Heart left ventricle (tissue), 16 donors: ENCODE data around the gene CEP192. TPM values are rescaled to one million over a fixed set of nuclear protein-coding genes. Genes with fewer than 3 reads are reported as not detected.
A peak's percentile ranks its signal among the peaks of the same experiment; 100 is the strongest.

ENCODE experiments used
- ATAC-seq, 4 donors: fragments of 200-7000 bp; cut with Tn5 transposase; one replicate each; pipeline ENCODE4 v1.9.1; 2020 to 2022; ENCODE audit warnings: moderate library complexity in 4 of 4, mild to moderate bottlenecking in 3 of 4, moderate number of reproducible peaks in 1 of 4
- DNase-seq, 5 donors: peaks; one replicate each; pipeline ENCODE4 v3.0.0-alpha.2; 2020
- H3K27ac ChIP-seq, 12 donors: fragments of 200-600 bp; sonication (generic) in 4 of 12; one replicate each; pipeline versions ENCODE4 v1.5.0 to v1.8.0; 2016 to 2022; ENCODE audit warnings: mild to moderate bottlenecking in 2 of 12
- H3K27me3 ChIP-seq, 9 donors: fragments of 200-600 bp; sonication (generic) in 2 of 9; one replicate each; pipeline versions ENCODE4 v1.5.1 to v1.8.0; 2016 to 2022; ENCODE audit warnings: mild to moderate bottlenecking in 3 of 9
- H3K36me3 ChIP-seq, 9 donors: fragments of 200-600 bp; sonication (generic) in 2 of 9; one replicate each; pipeline versions ENCODE4 v1.5.0 to v1.8.0; 2018 to 2022; ENCODE audit warnings: mild to moderate bottlenecking in 2 of 9
- H3K4me1 ChIP-seq, 12 donors: fragments of 200-600 bp; sonication (generic) in 4 of 12; one replicate each; pipeline versions ENCODE4 v1.5.0 to v1.8.0; 2016 to 2022; ENCODE audit warnings: mild to moderate bottlenecking in 3 of 12
- H3K4me3 ChIP-seq, 12 donors: fragments of 200-600 bp; sonication (generic) in 4 of 12; one replicate each; pipeline versions ENCODE4 v1.5.0 to v1.8.0; 2017 to 2022; ENCODE audit warnings: mild to moderate bottlenecking in 9 of 12, moderate library complexity in 4 of 12
- H3K9me3 ChIP-seq, 12 donors: fragments of 200-600 bp; sonication (generic) in 4 of 12; one replicate each; pipeline versions ENCODE4 v1.5.0 to v1.8.0; 2016 to 2022; ENCODE audit warnings: mild to moderate bottlenecking in 1 of 12
- POLR2A ChIP-seq, 2 donors: fragments of 450-650 bp; IDR thresholded peaks; one replicate each; pipeline ENCODE4 v1.6.1; 2017; ENCODE audit warnings: antibody characterized with exemption in 2 of 2, mild to moderate bottlenecking in 2 of 2, moderate library complexity in 2 of 2
- WGBS, 4 donors: extraction: QIAGEN DNeasy Blood & Tissue Kit in 2 of 4; methylation state at CpG; one replicate each; pipeline versions ENCODE4 v1.1.5 to v1.1.7; 2013 to 2018; 5-methylcytosine and 5-hydroxymethylcytosine counted together
- intact Hi-C, 10 donors: fragments of 100-400 bp; cut with DNase I; formaldehyde crosslinking; loops; one replicate each; pipeline versions ENCODE4 v1.11.1 to v1.14.2; 2022
- polyA plus RNA-seq, 2 donors: library from polyadenylated mRNA; stranded (reverse); fragments of 200-250 nt; gene quantifications; one replicate each; pipeline ENCODE4 v1.2.3, GENCODE V29; 2013
- total RNA-seq, 9 donors: library from RNA; depleted of rRNA in 2 of 9; stranded (reverse); fragments of >200 nt in 2 of 9; fragmentation: NEBNext Ultra II Directional in 3 of 9; extraction: Animal tissue kit (Norgen Biotek cat#: 25700) in 3 of 9; gene quantifications; one replicate each; pipeline versions ENCODE4 v1.1.0 to v1.2.4, GENCODE V29; 2016 to 2023
- TF ChIP-seq, protein P1 (sequence below), 12 donors: fragments of 200-600 bp; sonication (generic) in 4 of 12; IDR thresholded peaks; one replicate each; pipeline versions ENCODE4 v1.5.0 to v1.8.0; 2018 to 2022; ENCODE audit warnings: antibody characterized with exemption in 12 of 12, mild to moderate bottlenecking in 5 of 12
- donor health status: ischemic (EF 13 %, LVEDD 7.1; RV severe dilation, severe dysfunction).
- donor health status: healthy with polysubstance abuse.
- donor health status: DM: no; HTN: yes; CAD: no.
- donor health status: DM: no; HTN: no; CAD: no.
- donor health status: ischemic (EF 25% LVEDD 6.9; RV normal size, moderate dysfunction).
- donor health status: ischemic (EF 25% LVEDD 5.7; RV mildly dilated, moderate dysfunction).
- donor health status: healthy.
- donor health status: DM: yes; HTN: yes; CAD: no.
- donor health status: ischemic (EF 35%, LVEDD 5.7; RV mildly dilated, moderate dysfunction).
- donor health status: nonischemic (EF 11% LVEDD 7.7; RV severe dilation, severe dysfunction).
- donor health status: DM: yes; HTN: yes; CAD: no.
- donor health status: PGD.
- donor health status: ischemic (EF 29% LVEDD 5.4; RV normal size, mild dysfunction).
- donor health status: nonischemic (EF 23%, LVEDD 6.1; RV moderate dilation, normal function).

CEP192 gene
- total and polyA plus RNA-seq, 11 donors: 5.5 to 36.3 (median 24.1) TPM

DNA sequence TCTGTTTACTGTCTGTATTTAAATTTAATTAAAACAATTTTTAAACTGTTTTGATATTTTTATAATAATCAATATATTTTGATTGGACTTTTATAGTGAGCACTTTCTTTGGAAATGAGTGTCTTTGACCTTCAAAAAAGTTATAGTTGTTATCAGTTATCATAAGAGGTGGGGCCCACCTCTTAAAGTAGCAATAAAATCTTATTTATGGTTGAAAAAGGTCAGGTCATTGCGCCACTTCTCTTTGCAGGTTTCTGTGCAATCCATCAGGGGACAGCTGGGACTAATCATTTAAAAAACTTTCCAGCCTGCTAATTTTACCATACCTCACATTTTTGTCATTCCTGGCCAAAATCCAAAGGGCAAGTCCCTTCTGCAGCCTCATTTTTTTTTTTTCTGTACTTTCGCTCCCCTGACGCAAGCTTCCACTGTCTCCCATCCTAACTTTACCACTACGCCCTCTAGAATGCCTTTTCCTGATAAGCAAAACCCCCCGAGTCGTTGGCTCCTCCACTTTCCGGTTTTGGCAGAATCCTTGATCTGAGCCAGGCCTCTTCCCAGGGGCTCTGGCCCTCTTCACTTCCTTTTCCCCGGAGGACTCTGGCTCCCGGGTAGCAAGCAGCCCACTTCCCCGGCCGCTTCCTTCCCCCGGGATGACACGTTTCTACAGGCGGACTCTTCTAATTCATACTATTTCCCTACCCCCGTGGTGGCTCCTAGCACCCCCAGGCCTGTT, 44.4 kb upstream of the CEP192 start:
- WGBS, 4 donors: 3 to 4% (median 4%) methylated on average over 15 of the region's 15 CpGs
- H3K9me3 ChIP-seq: no peaks in the 10 kb centered on the region
- ATAC-seq: peak in 3 of 4 donors; percentile 1 to 24 (median 2)
- no peaks in the 10 kb centered on the region for H3K27me3 ChIP-seq
- intact Hi-C loops: loop anchor here in 6 of 10 donors (2.0 to 10.0 kb wide), 6 partner anchors 46 to 622 kb away; partner anchors contain the start of genes PTPN2 (in 5 of the 6), AFG3L2 (in 3 of the 6) and CEP192 (in 1 of the 6)
- peak overlapping the region; percentile 44 to 93 (median 73) for H3K4me3 ChIP-seq
- H3K36me3 ChIP-seq: no peaks in the 10 kb centered on the region
- H3K27ac ChIP-seq: peak overlapping the region; percentile 72 to 99 (median 96)
- peak; percentile 52 to 78 (median 75) for DNase-seq
- TF ChIP-seq POLR2A (IDR thresholded peaks at IDR 0.05): no peak
- TF ChIP-seq, protein P1, sequence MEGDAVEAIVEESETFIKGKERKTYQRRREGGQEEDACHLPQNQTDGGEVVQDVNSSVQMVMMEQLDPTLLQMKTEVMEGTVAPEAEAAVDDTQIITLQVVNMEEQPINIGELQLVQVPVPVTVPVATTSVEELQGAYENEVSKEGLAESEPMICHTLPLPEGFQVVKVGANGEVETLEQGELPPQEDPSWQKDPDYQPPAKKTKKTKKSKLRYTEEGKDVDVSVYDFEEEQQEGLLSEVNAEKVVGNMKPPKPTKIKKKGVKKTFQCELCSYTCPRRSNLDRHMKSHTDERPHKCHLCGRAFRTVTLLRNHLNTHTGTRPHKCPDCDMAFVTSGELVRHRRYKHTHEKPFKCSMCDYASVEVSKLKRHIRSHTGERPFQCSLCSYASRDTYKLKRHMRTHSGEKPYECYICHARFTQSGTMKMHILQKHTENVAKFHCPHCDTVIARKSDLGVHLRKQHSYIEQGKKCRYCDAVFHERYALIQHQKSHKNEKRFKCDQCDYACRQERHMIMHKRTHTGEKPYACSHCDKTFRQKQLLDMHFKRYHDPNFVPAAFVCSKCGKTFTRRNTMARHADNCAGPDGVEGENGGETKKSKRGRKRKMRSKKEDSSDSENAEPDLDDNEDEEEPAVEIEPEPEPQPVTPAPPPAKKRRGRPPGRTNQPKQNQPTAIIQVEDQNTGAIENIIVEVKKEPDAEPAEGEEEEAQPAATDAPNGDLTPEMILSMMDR (IDR thresholded peaks at IDR 0.05): peak in 1 of 12 donors; percentile 10
- H3K4me1 ChIP-seq: peaks cover 0 to 43% (median 19%) of the 10 kb centered on the region in 12 donors

DNA sequence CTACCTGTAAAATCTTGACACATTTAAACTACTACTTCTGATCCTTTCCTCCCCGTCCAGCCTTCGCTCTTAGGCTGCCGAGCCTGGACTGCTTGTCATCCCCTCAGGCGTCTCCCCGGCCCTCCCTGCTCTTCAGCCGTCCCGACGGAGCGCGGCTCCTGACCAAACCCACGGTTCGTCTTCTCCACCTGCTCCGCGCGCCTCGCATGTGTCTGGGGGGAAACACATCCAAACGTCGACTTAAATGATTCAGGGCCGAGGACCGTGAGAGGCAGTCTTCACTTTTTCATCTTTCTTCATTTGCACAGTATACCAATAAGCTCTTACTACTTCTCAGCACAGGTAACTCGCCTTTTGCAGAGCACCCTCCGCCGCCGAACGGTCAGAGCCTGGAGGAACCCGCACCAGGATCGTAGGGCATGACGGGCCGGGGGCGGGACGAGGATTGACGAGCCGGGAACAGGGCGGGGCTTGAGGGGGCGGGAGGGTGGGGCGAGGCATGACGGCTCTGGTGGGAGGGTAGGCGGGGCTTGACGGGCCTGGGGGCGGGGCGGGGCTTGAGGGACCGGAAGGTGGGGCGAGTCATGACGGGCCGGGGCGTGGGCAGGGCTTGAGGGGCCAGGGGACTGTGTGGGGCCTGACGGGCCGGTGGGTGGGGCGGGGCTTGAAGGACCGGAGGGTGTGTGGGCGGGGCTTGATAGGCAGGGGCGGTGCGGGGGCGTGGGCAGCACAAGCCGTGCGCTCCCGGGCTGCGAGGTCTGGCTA, 43.7 kb upstream of the CEP192 start, which contains the start of gene SEH1L:
SEH1L (plus strand) TSS at position 727 of the 765 bp plus-strand sequence. CDS start 111 bp downstream, outside the sequence.
- peak within 1 kb of the TSS; percentile 55 to 93 (median 74) for H3K4me3 ChIP-seq
- H3K4me1 ChIP-seq: peaks cover 0 to 45% (median 19%) of the 10 kb centered on the region in 12 donors
- H3K27ac ChIP-seq: peak within 1 kb of the TSS; percentile 73 to 100 (median 97)
- intact Hi-C loops: loop anchor here in 6 of 10 donors (2.0 to 10.0 kb wide), 7 partner anchors 43 to 623 kb away; partner anchors contain the start of genes PTPN2 (in 5 of the 6), AFG3L2 (in 3 of the 6) and CEP192 (in 3 of the 6)
- H3K9me3 ChIP-seq: no peaks in the 10 kb centered on the region
- peak; percentile 96 to 98 (median 98) for ATAC-seq
- H3K27me3 ChIP-seq: no peaks in the 10 kb centered on the region
- 0 to 1% (median 1%) methylated on average over 28 to 58 of the region's 58 CpGs for WGBS, 4 donors
- peaks cover 0 to 3% (median 0%) of the 10 kb centered on the region in 9 donors for H3K36me3 ChIP-seq
- peak; percentile 100 for DNase-seq
- no peak for TF ChIP-seq POLR2A (IDR thresholded peaks at IDR 0.05)

DNA sequence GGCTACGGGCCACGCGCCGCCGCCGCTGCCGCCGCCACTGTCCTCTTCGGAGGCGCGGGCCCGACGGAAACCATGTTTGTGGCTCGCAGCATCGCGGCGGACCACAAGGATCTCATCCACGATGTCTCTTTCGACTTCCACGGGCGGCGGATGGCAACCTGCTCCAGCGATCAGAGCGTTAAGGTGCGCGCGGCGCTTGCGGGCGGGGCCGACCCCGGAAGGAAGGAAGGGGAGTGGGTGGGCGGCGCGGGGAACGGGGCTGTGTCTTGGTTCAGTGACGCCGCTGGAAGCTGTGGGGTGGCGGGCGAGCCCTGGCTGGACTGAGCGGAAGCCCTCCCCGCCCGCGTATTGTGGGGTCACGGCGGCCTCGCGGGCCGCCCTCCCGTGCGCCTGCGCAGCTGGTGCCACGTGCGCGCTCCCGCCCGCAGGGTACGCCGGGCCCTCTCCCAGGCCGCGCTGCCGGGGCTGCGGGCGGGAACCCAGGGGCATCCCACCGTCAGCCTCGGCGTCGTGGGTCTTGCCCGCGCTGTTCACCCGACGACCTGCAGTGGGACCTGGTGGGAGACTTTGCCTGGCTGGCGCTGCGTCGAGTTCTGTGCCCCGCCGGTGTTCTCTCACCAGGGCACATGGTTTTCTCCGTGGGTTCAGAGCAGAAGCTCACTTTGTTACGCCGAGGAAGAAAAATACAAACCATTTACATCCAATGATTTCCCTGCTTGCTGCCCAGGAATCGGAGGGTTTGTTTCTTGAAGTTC, 42.9 kb upstream of the CEP192 start:
- TF ChIP-seq POLR2A (IDR thresholded peaks at IDR 0.05): peak in 1 of 2 donors; percentile 76
- TF ChIP-seq, protein P1 (IDR thresholded peaks at IDR 0.05): no peak
- peaks cover 0 to 45% (median 19%) of the 10 kb centered on the region in 12 donors for H3K4me1 ChIP-seq
- DNase-seq (peak; percentile 96 to 98 (median 96)), ATAC-seq (peak; percentile 68 to 88 (median 84))
- H3K4me3 ChIP-seq: peak overlapping the region; percentile 33 to 93 (median 70)
- H3K27me3 ChIP-seq: no peaks in the 10 kb centered on the region
- intact Hi-C loops: loop anchor here in 6 of 10 donors (2.0 to 10.0 kb wide), 6 partner anchors 43 to 623 kb away; partner anchors contain the start of genes PTPN2 (in 5 of the 6), CEP192 (in 3 of the 6) and AFG3L2 (in 2 of the 6)
- no peaks in the 10 kb centered on the region for H3K9me3 ChIP-seq
- peaks cover 0 to 9% (median 5%) of the 10 kb centered on the region in 9 donors for H3K36me3 ChIP-seq
- H3K27ac ChIP-seq: peak overlapping the region; percentile 73 to 100 (median 97)
- 1 to 7% (median 3%) methylated on average over 25 to 81 of the region's 81 CpGs for WGBS, 4 donors

DNA sequence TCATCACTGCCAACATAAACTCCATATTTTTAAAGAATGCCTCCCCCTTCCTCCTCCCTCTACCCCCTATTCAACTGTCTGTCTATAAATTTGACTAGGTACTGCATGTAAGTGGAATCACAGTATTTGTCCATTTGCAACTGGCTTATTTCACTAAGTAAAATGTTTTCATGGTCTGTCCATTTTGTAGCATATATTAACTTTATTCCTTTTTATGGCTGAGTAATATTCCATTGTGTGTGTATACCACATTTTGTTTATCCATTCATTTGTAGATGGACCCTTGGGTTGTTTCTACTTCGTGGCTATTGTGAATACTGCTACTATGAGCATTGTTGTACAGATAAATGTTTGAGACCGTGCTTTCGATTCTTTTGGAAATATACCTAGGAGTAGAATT, 32.7 kb upstream of the CEP192 start:
- TF ChIP-seq, protein P1 (IDR thresholded peaks at IDR 0.05): no peak
- TF ChIP-seq POLR2A (IDR thresholded peaks at IDR 0.05): no peak
- no peak for ATAC-seq
- no peak overlapping the region for H3K4me3 ChIP-seq
- DNase-seq: no peak
- WGBS, 4 donors: 82 to 99% (median 98%) methylated on average over 3 of the region's 3 CpGs
- intact Hi-C loops: no loop called here
- peaks cover 0 to 64% (median 50%) of the 10 kb centered on the region in 9 donors for H3K36me3 ChIP-seq
- no peaks in the 10 kb centered on the region for H3K27me3 ChIP-seq
- H3K9me3 ChIP-seq: no peaks in the 10 kb centered on the region
- no peak overlapping the region for H3K27ac ChIP-seq
- no peaks in the 10 kb centered on the region for H3K4me1 ChIP-seq
